ENCODE measurements around the gene ACRBP.
"Not testable (repeated sequence)": the region's sequence is repeated elsewhere in the genome, so short reads cannot be mapped to it uniquely, and the experiment has no call there.

GRCh38 chr12:6595673-6596072 is 51.6 kb downstream of the ACRBP start:
- not testable (repeated sequence) for TF ChIP-seq CTCF, POLR2A, EP300 (IDR thresholded peaks at IDR 0.05)

All from ovary (tissue), 3 donors.